Measurements from ENCODE around the gene BABAM2.

DNA sequence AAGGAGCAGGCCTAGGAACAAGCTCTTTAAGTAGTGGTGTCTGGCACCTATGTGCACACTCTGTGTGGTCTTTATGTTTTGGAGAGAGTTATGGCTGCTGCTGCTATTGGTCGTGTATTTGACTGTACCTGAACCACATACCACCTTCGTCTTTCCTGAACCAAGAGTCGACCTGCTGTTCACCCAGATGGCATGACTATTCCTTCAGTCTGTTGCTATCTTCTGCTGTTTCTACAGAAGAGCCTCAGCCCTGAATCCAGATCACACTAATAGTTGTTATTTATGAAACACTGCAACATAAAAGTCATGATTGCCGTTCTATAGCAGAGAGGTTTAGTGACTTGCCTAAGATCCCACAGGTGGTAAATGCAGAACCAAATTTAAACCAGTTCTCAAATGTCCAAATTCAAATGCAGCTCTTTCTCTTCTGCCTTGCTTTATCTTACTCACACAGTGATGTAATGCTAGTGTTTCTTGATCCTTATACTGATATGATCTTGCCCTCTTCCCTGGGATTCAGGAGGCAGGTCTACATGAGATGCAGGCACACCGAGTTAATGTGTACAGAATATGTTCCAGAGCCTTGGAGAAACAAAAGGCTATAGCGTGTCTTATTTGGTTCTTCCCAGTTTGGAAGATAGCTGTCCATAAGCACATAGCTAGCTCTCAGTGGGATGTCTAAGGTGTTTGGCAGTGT is 380.1 kb downstream of the BABAM2 start:
- TF ChIP-seq CTCF (IDR thresholded peaks at IDR 0.05 in 4 of 5, conservative IDR thresholded peaks at IDR 0.05 in 1 of 5): no peak
- no peak for TF ChIP-seq POLR2A (IDR thresholded peaks at IDR 0.05)

All from gastrocnemius medialis (tissue), 4 donors.